Neural cell (in vitro differentiated cells): Measurements from ENCODE around the gene PLEKHA8. TPM values are rescaled to one million over a fixed set of nuclear protein-coding genes. Genes with fewer than 3 reads are reported as not detected.
A peak's percentile ranks its signal among the peaks of the same experiment; 100 is the strongest.

Experiments
- H2AFZ ChIP-seq: fragments of 200-600, 300-800 bp; sonication (generic), shearing (Covaris generic); 2 replicates; pipeline ENCODE4 v1.6.0; 2014; ENCODE audit warnings: low read depth, mild to moderate bottlenecking, antibody characterized with exemption, low read length, moderate library complexity
- H3F3A ChIP-seq: fragments of 200-600 bp; shearing (Covaris generic); 2 replicates; pipeline ENCODE4 v1.6.1; 2016; ENCODE audit warnings: mild to moderate bottlenecking, moderate library complexity, mixed read lengths, antibody characterized with exemption, low read length; ENCODE audit not compliant: insufficient read depth, poor library complexity, severe bottlenecking
- H3K27ac ChIP-seq: fragments of 200-600, 300-800 bp; sonication (generic), shearing (Covaris generic); 2 replicates; pipeline ENCODE4 v1.5.1; 2014; ENCODE audit warnings: mild to moderate bottlenecking, low read length, moderate library complexity
- H3K27me3 ChIP-seq: fragments of 300-800, 200-600 bp; sonication (generic), shearing (Covaris generic); 2 replicates; pipeline ENCODE4 v1.6.0; 2014; ENCODE audit warnings: mild to moderate bottlenecking, low read depth, low read length, moderate library complexity; ENCODE audit not compliant: insufficient read depth
- H3K36me3 ChIP-seq: fragments of 300-800, 200-600 bp; sonication (generic), shearing (Covaris generic); 2 replicates; pipeline ENCODE4 v1.5.1; 2014; ENCODE audit warnings: mild to moderate bottlenecking, antibody characterized with exemption, low read length, moderate library complexity; ENCODE audit not compliant: insufficient read depth
- H3K4me2 ChIP-seq: fragments of 300-800, 200-600 bp; sonication (generic), shearing (Covaris generic); 2 replicates; pipeline ENCODE4 v1.6.0; 2014; ENCODE audit warnings: mild to moderate bottlenecking, low read length
- H3K4me3 ChIP-seq: fragments of 300-800, 200-600 bp; sonication (generic), shearing (Covaris generic); 2 replicates; pipeline ENCODE4 v1.5.1; 2014; ENCODE audit warnings: mild to moderate bottlenecking, low read length, moderate library complexity
- H3K79me2 ChIP-seq: fragments of 200-600 bp; shearing (Covaris generic); replicated peaks from 2 replicates; pipeline ENCODE4 v1.6.0; 2014; ENCODE audit warnings: mild to moderate bottlenecking, low read length, moderate library complexity; ENCODE audit not compliant: insufficient read depth
- H3K9ac ChIP-seq: fragments of 300-800, 200-600 bp; sonication (generic), shearing (Covaris generic); 2 replicates; pipeline ENCODE4 v1.6.1; 2016; ENCODE audit warnings: mild to moderate bottlenecking, low read length, mixed read lengths
- H3K9me2 ChIP-seq: fragments of 200-600 bp; shearing (Covaris generic); 2 replicates; pipeline ENCODE4 v1.6.1; 2016; ENCODE audit warnings: mild to moderate bottlenecking, low read length, mixed read lengths; ENCODE audit not compliant: insufficient read depth
- H3K9me3 ChIP-seq: fragments of 200-600, 300-800 bp; sonication (generic), shearing (Covaris generic); 2 replicates; pipeline ENCODE4 v1.6.1; 2016; ENCODE audit warnings: mild to moderate bottlenecking, mixed run types, low read length, moderate library complexity, mixed read lengths
- H4K20me1 ChIP-seq: fragments of 200-600 bp; shearing (Covaris generic); 2 replicates; pipeline ENCODE4 v1.6.1; 2016; ENCODE audit warnings: mild to moderate bottlenecking, mixed run types; ENCODE audit not compliant: insufficient read depth
- EP300 ChIP-seq: fragments of 450-650 bp; conservative IDR thresholded peaks from 2 replicates; pipeline ENCODE4 v1.6.1; 2014; ENCODE audit warnings: antibody characterized with exemption, mild to moderate bottlenecking, moderate library complexity; ENCODE audit not compliant: poor library complexity, severe bottlenecking
- EZH2 ChIP-seq: fragments of 200-600, 300-800 bp; shearing (Covaris generic), sonication (generic); IDR thresholded peaks from 2 replicates; pipeline ENCODE4 v1.6.1; 2014; ENCODE audit warnings: antibody characterized with exemption, low read length, borderline replicate concordance, mild to moderate bottlenecking; ENCODE audit not compliant: insufficient read depth, poor library complexity, severe bottlenecking
- MXI1 ChIP-seq: fragments of 450-650 bp; conservative IDR thresholded peaks from 2 replicates; pipeline ENCODE4 v1.6.1; 2014; ENCODE audit warnings: antibody characterized with exemption, mild to moderate bottlenecking; ENCODE audit not compliant: poor library complexity, severe bottlenecking
- POLR2AphosphoS5 ChIP-seq: IDR thresholded peaks from 2 replicates; pipeline ENCODE4 v1.6.1; 2012
- RAD21 ChIP-seq: fragments of 450-650 bp; conservative IDR thresholded peaks from 2 replicates; pipeline ENCODE4 v1.6.1; 2014; ENCODE audit warnings: antibody characterized with exemption, mild to moderate bottlenecking, moderate library complexity
- REST ChIP-seq: IDR thresholded peaks from 2 replicates; pipeline ENCODE4 v1.6.1; 2012; ENCODE audit warnings: borderline replicate concordance
- SMC3 ChIP-seq: fragments of 450-650 bp; conservative IDR thresholded peaks from 2 replicates; pipeline ENCODE4 v1.6.1; 2014; ENCODE audit warnings: antibody characterized with exemption, mild to moderate bottlenecking, moderate library complexity; ENCODE audit not compliant: poor library complexity
- TAF1 ChIP-seq: IDR thresholded peaks from 2 replicates; pipeline ENCODE4 v1.6.1; 2012; ENCODE audit warnings: low read depth
- polyA plus RNA-seq: library from polyadenylated mRNA; depleted of rRNA; stranded (reverse); fragments of >200 nt; gene quantifications from 2 replicates; pipeline ENCODE4 v1.2.3, GENCODE V29; 2014
- TF ChIP-seq, protein P1 (sequence below): fragments of 450-650 bp; IDR thresholded peaks from 2 replicates; pipeline ENCODE4 v1.5.1; 2014; ENCODE audit warnings: antibody characterized with exemption, mild to moderate bottlenecking, moderate library complexity; ENCODE audit not compliant: poor library complexity, severe bottlenecking

Gene PLEKHA8
- polyA plus RNA-seq, 1 donor from 2014 or later: 43.1 TPM

- Histone ChIP-seq H3K9me3 (no peaks in the 10 kb centered on the region), H4K20me1 (no peaks in the 10 kb centered on the region), H2AFZ (no peak overlapping the region), H3K9ac (peak overlapping the region; percentile 13), H3K9me2 (no peaks in the 10 kb centered on the region), H3K27me3 (no peaks in the 10 kb centered on the region), H3K79me2 (no peaks in the 10 kb centered on the region), H3K27ac (peak overlapping the region; percentile 94), H3F3A (no peaks in the 10 kb centered on the region), H3K4me2 (peak overlapping the region; percentile 10), H3K36me3 (no peaks in the 10 kb centered on the region), H3K4me3 (no peak overlapping the region)
- TF ChIP-seq REST (no peak), EP300 (no peak), EZH2 (no peak), MXI1 (no peak), POLR2AphosphoS5 (no peak), RAD21 (no peak), SMC3 (no peak), TAF1 (no peak)
- TF ChIP-seq, protein P1, sequence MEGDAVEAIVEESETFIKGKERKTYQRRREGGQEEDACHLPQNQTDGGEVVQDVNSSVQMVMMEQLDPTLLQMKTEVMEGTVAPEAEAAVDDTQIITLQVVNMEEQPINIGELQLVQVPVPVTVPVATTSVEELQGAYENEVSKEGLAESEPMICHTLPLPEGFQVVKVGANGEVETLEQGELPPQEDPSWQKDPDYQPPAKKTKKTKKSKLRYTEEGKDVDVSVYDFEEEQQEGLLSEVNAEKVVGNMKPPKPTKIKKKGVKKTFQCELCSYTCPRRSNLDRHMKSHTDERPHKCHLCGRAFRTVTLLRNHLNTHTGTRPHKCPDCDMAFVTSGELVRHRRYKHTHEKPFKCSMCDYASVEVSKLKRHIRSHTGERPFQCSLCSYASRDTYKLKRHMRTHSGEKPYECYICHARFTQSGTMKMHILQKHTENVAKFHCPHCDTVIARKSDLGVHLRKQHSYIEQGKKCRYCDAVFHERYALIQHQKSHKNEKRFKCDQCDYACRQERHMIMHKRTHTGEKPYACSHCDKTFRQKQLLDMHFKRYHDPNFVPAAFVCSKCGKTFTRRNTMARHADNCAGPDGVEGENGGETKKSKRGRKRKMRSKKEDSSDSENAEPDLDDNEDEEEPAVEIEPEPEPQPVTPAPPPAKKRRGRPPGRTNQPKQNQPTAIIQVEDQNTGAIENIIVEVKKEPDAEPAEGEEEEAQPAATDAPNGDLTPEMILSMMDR: no peak
Measured at GRCh38 chr7:30005464-30005863, 22.7 kb upstream of the PLEKHA8 start.

- no peak for TF ChIP-seq SMC3
- TF ChIP-seq TAF1: no peak
- no peak for TF ChIP-seq POLR2AphosphoS5
- no peak for TF ChIP-seq MXI1
- TF ChIP-seq EZH2: no peak
- no peak for TF ChIP-seq RAD21
- no peak for TF ChIP-seq EP300
- TF ChIP-seq, protein P1: no peak
- TF ChIP-seq REST: no peak
- H3K9ac ChIP-seq: no peak overlapping the region
- no peaks in the 10 kb centered on the region for H3K9me3 ChIP-seq
- no peak overlapping the region for H3K4me2 ChIP-seq
- H3K9me2 ChIP-seq: no peaks in the 10 kb centered on the region
- no peaks in the 10 kb centered on the region for H3F3A ChIP-seq
- H2AFZ ChIP-seq: no peak overlapping the region
- H4K20me1 ChIP-seq: no peaks in the 10 kb centered on the region
- H3K27me3 ChIP-seq: no peaks in the 10 kb centered on the region
- no peaks in the 10 kb centered on the region for H3K36me3 ChIP-seq
- H3K27ac ChIP-seq: no peak overlapping the region
- H3K4me3 ChIP-seq: no peak overlapping the region
- no peaks in the 10 kb centered on the region for H3K79me2 ChIP-seq
Measured at GRCh38 chr7:30010021-30010420, 18.2 kb upstream of the PLEKHA8 start.
